DOHH2 (cell line): ENCODE measurements around the gene G6PC3.

ENCODE experiments used
- H3F3A ChIP-seq: fragments of 200-600 bp; sonication (generic), shearing (Covaris generic); 2 replicates; pipeline ENCODE4 v1.6.0; 2016; ENCODE audit warnings: antibody characterized with exemption, mild to moderate bottlenecking; ENCODE audit not compliant: control insufficient read depth, insufficient read depth
- H3K27ac ChIP-seq: fragments of 200-600 bp; sonication (generic); 2 replicates; pipeline ENCODE4 v1.5.1; 2014; ENCODE audit warnings: low read depth, mild to moderate bottlenecking, low read length, moderate library complexity
- H3K27me3 ChIP-seq: fragments of 200-600 bp; sonication (generic); 2 replicates; pipeline ENCODE4 v1.6.1; 2014; ENCODE audit warnings: mild to moderate bottlenecking, low read length, mixed read lengths; ENCODE audit not compliant: control insufficient read depth
- H3K36me3 ChIP-seq: fragments of 200-600 bp; sonication (generic); 2 replicates; pipeline ENCODE4 v1.6.1; 2014; ENCODE audit warnings: mild to moderate bottlenecking, low read length, moderate library complexity, mixed read lengths; ENCODE audit not compliant: control insufficient read depth
- H3K4me1 ChIP-seq: fragments of 200-600 bp; sonication (generic); 2 replicates; pipeline ENCODE4 v1.6.1; 2014; ENCODE audit warnings: mild to moderate bottlenecking, low read length, mixed read lengths; ENCODE audit not compliant: control insufficient read depth
- H3K4me2 ChIP-seq: fragments of 200-600 bp; sonication (generic); 2 replicates; pipeline ENCODE4 v1.6.0; 2014; ENCODE audit warnings: mild to moderate bottlenecking, low read length, moderate library complexity
- H3K4me3 ChIP-seq: fragments of 200-600 bp; sonication (generic); 2 replicates; pipeline ENCODE4 v1.5.1; 2014; ENCODE audit warnings: mild to moderate bottlenecking, low read length, mixed read lengths
- H3K79me2 ChIP-seq: fragments of 200-600 bp; sonication (generic); 2 replicates; pipeline ENCODE4 v1.6.1; 2014; ENCODE audit warnings: mild to moderate bottlenecking, low read length, mixed read lengths; ENCODE audit not compliant: control insufficient read depth
- H3K9me2 ChIP-seq: fragments of 200-600 bp; sonication (generic); replicated peaks from 2 replicates; pipeline ENCODE4 v1.6.1; 2014; ENCODE audit warnings: mild to moderate bottlenecking, low read length, mixed read lengths; ENCODE audit not compliant: control insufficient read depth
- H3K9me3 ChIP-seq: fragments of 200-600 bp; sonication (generic); 2 replicates; pipeline ENCODE4 v1.6.1; 2014; ENCODE audit warnings: antibody characterized with exemption, low read length, mixed read lengths; ENCODE audit not compliant: control insufficient read depth, insufficient read depth
- H4K20me1 ChIP-seq: fragments of 200-600 bp; sonication (generic); 2 replicates; pipeline ENCODE4 v1.6.0; 2014; ENCODE audit warnings: low read depth, mild to moderate bottlenecking, antibody characterized with exemption, low read length, moderate library complexity; ENCODE audit not compliant: control insufficient read depth, insufficient read depth
- CTCF ChIP-seq: fragments of 200-600 bp; sonication (generic); IDR thresholded peaks from one replicate; pipeline ENCODE4 v1.5.1; 2014; ENCODE audit warnings: antibody characterized with exemption, mild to moderate bottlenecking, low read depth, low read length; ENCODE audit not compliant: poor library complexity, severe bottlenecking
- EZH2phosphoT487 ChIP-seq: fragments of 200-600 bp; sonication (generic); IDR thresholded peaks from 2 replicates; pipeline ENCODE4 v1.6.1; 2017; ENCODE audit warnings: borderline replicate concordance, mild to moderate bottlenecking, antibody characterized with exemption, low read length, moderate library complexity, mixed read lengths

G6PC3 gene

GRCh38 chr17:44074231-44074910 lies 3.8 kb downstream of the G6PC3 start:
- H3K27ac ChIP-seq = no peak overlapping the region
- H3F3A ChIP-seq = 0 out of 2 replicates have a peak, but pooled peaks cover 4% of the 10 kb centered on the region
- no peaks in the 10 kb centered on the region for H4K20me1 ChIP-seq
- TF ChIP-seq CTCF (no peak), EZH2phosphoT487 (no peak)
- no peak overlapping the region for H3K4me3 ChIP-seq
- H3K36me3 ChIP-seq = peaks cover 55% of the 10 kb centered on the region
- no peaks in the 10 kb centered on the region for H3K9me3 ChIP-seq
- H3K27me3 ChIP-seq = no peaks in the 10 kb centered on the region
- peaks cover 20% of the 10 kb centered on the region for H3K4me1 ChIP-seq
- H3K79me2 ChIP-seq = peaks cover 32% of the 10 kb centered on the region
- H3K4me2 ChIP-seq = no peak overlapping the region
- H3K9me2 ChIP-seq = no peaks in the 10 kb centered on the region

GRCh38 chr17:44074911-44075285 lies 4.4 kb downstream of the G6PC3 start:
- H3K4me1 ChIP-seq = peaks cover 19% of the 10 kb centered on the region
- H3K79me2 ChIP-seq = peaks cover 32% of the 10 kb centered on the region
- H3F3A ChIP-seq = 0 out of 2 replicates have a peak, but pooled peaks cover 2% of the 10 kb centered on the region
- no peak overlapping the region for H3K27ac ChIP-seq
- no peak overlapping the region for H3K4me2 ChIP-seq
- no peaks in the 10 kb centered on the region for H4K20me1 ChIP-seq
- H3K36me3 ChIP-seq = peaks cover 55% of the 10 kb centered on the region
- no peaks in the 10 kb centered on the region for H3K9me2 ChIP-seq
- TF ChIP-seq EZH2phosphoT487 (no peak), CTCF (no peak)
- H3K27me3 ChIP-seq = no peaks in the 10 kb centered on the region
- H3K9me3 ChIP-seq = no peaks in the 10 kb centered on the region
- H3K4me3 ChIP-seq = no peak overlapping the region

- Histone ChIP-seq H3F3A (no peaks in the 10 kb centered on the region), H4K20me1 (no peaks in the 10 kb centered on the region), H3K4me2 (no peak overlapping the region), H3K4me3 (no peak overlapping the region), H3K9me3 (no peaks in the 10 kb centered on the region), H3K4me1 (peaks cover 22% of the 10 kb centered on the region), H3K9me2 (no peaks in the 10 kb centered on the region), H3K79me2 (peaks cover 31% of the 10 kb centered on the region), H3K27ac (no peak overlapping the region), H3K36me3 (peaks cover 55% of the 10 kb centered on the region), H3K27me3 (no peaks in the 10 kb centered on the region)
- TF ChIP-seq CTCF (no peak), EZH2phosphoT487 (no peak)
Measured at GRCh38 chr17:44075598-44076293, 5.2 kb downstream of the G6PC3 start.
